ENCODE data around the gene EXOC4.

The EXOC4 gene

GRCh38 chr7:133675510-133676218 is 422.8 kb downstream of the EXOC4 start:
- no peak overlapping the region for H3K4me3 ChIP-seq (ENCODE audit: low read depth, low read length)
- no peak for DNase-seq (ENCODE audit: low read depth)
- no peak for TF ChIP-seq CTCF (IDR thresholded peaks at IDR 0.05; ENCODE audit: low read depth, low read length, missing control alignments)
- in situ Hi-C loops (cut with HindIII; ENCODE audit: low sequenced_read_pairs), result no loop called here

DNA sequence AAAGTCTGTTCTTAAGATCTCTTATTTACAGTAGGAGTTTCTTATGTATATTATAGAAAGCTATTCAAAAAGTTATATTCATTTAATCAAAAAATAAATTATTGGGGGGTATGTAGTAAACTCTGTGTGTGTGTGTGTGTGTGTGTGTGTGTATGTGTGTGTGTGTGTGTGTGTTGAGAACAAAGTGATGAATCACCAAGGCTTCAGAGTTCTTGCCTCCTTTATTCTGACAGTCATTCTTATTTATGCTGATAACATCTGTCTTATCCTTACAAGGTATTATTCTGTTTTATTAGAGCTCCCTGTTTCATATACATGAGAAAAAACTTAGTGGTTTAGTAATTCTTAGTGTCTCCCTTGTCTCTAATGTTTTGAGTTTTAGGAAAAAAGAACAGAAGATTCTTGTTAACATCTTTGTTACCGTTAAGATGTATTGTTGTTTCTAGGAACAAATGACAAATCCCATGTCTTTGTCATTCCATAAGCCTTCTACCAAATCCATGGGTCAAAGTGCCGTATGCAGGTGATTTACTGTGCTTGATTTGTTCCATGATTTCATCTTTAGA is 424.0 kb downstream of the EXOC4 start:
- in situ Hi-C loops (cut with HindIII; ENCODE audit: low sequenced_read_pairs), result no loop called here
- H3K4me3 ChIP-seq (ENCODE audit: low read depth, low read length), result no peak overlapping the region
- DNase-seq (ENCODE audit: low read depth), result no peak
- no peak for TF ChIP-seq CTCF (IDR thresholded peaks at IDR 0.05; ENCODE audit: low read depth, low read length, missing control alignments)

- peak; percentile 33 for DNase-seq (ENCODE audit: low read depth)
- in situ Hi-C loops (cut with HindIII; ENCODE audit: low sequenced_read_pairs), result no loop called here
- no peak overlapping the region for H3K4me3 ChIP-seq (ENCODE audit: low read depth, low read length)
- TF ChIP-seq CTCF (IDR thresholded peaks at IDR 0.05; ENCODE audit: low read depth, low read length, missing control alignments), result no peak
These were observed 425.4 kb downstream of the EXOC4 start for GRCh38 chr7:133678137-133678814.

DNA sequence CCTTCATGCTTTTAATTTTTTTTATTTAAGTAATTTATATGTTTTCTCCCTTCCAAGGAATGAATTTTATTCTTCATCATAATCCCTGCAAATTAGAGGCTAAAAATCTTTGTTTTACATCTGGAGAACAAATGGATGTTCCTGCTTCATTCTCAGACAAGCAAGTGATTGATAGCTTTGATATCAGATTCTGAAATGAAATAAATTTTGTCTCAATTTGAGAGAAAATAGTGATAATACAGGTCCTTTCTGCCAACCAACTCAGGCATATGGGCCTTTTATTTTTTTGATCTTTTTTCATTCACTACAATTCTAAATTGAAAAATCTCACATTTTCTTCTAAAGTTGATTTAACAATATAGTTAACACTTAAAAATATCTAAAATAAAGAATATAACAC is 427.1 kb downstream of the EXOC4 start:
- no peak for TF ChIP-seq CTCF (IDR thresholded peaks at IDR 0.05; ENCODE audit: low read depth, low read length, missing control alignments)
- no peak for DNase-seq (ENCODE audit: low read depth)
- H3K4me3 ChIP-seq (ENCODE audit: low read depth, low read length), result no peak overlapping the region
- in situ Hi-C loops (cut with HindIII; ENCODE audit: low sequenced_read_pairs), result no loop called here

DNA sequence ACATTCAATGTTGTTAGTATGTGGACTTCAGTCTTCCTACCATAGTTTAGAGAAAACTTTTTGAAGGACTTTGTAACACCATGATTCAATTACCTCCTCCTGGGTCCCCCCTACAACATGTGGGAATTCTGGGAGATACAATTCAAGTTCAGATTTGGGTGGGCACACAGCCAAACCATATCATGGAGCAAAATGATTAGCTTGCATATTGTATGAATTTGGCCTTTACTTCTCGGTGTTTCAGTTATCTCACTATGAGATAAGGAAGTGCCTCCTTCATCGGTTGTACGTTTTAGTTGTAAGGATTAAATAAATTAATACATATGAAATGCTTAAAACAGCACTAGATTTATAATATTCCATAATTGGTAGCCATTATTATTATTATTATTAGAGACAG is 428.7 kb downstream of the EXOC4 start:
- DNase-seq (ENCODE audit: low read depth), result no peak
- in situ Hi-C loops (cut with HindIII; ENCODE audit: low sequenced_read_pairs), result no loop called here
- no peak overlapping the region for H3K4me3 ChIP-seq (ENCODE audit: low read depth, low read length)
- no peak for TF ChIP-seq CTCF (IDR thresholded peaks at IDR 0.05; ENCODE audit: low read depth, low read length, missing control alignments)

- in situ Hi-C loops (cut with HindIII; ENCODE audit: low sequenced_read_pairs), result no loop called here
- TF ChIP-seq CTCF (IDR thresholded peaks at IDR 0.05; ENCODE audit: low read depth, low read length, missing control alignments), result no peak
These were observed 429.7 kb downstream of the EXOC4 start for GRCh38 chr7:133682364-133683181.

More at GRCh38 chr7:133682364-133683181, 429.7 kb downstream of the EXOC4 start:
- H3K4me3 ChIP-seq (ENCODE audit: low read depth, low read length), result no peak overlapping the region
- no peak for DNase-seq (ENCODE audit: low read depth)

Measured in astrocyte of the cerebellum (primary cell).